GM23248 (cell line): ENCODE measurements around the gene LMOD1.

Source experiments
- EZH2 ChIP-seq: fragments of 200-600 bp; sonication (generic); IDR thresholded peaks from 2 replicates; pipeline ENCODE4 v1.6.1; 2018; ENCODE audit warnings: antibody characterized with exemption, mild to moderate bottlenecking; ENCODE audit not compliant: insufficient read depth, poor library complexity, severe bottlenecking
- EZH2phosphoT487 ChIP-seq: fragments of 200-600 bp; sonication (generic); IDR thresholded peaks from 2 replicates; pipeline ENCODE4 v1.6.1; 2018; ENCODE audit warnings: antibody characterized with exemption, moderate library complexity, mild to moderate bottlenecking, low read depth; ENCODE audit not compliant: insufficient read depth

GRCh38 chr1:201955729-201956143, 9.4 kb upstream of the LMOD1 start:
- TF ChIP-seq EZH2 (no peak), EZH2phosphoT487 (no peak)
